ENCODE results near the gene FGD6.

DNA sequence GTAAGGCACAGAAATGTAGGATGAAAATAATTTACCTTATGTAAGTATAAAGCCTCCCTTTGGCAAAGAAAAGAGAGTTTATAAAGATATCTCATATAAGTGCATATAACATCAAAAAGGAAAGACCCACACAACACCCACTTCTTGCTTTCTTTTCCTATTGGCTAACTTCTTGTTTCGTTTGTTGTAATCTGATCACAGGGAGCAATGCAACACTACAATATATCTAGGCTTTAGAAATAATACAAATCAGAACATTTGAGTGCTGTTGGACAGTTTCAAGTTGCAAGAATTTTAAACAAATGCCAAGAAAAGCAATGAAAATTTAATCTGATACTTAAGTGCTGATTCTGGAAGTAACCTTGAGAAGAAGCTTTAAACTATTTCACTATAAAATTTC is 1.3 kb downstream of the FGD6 start:
- TF ChIP-seq, protein P1, sequence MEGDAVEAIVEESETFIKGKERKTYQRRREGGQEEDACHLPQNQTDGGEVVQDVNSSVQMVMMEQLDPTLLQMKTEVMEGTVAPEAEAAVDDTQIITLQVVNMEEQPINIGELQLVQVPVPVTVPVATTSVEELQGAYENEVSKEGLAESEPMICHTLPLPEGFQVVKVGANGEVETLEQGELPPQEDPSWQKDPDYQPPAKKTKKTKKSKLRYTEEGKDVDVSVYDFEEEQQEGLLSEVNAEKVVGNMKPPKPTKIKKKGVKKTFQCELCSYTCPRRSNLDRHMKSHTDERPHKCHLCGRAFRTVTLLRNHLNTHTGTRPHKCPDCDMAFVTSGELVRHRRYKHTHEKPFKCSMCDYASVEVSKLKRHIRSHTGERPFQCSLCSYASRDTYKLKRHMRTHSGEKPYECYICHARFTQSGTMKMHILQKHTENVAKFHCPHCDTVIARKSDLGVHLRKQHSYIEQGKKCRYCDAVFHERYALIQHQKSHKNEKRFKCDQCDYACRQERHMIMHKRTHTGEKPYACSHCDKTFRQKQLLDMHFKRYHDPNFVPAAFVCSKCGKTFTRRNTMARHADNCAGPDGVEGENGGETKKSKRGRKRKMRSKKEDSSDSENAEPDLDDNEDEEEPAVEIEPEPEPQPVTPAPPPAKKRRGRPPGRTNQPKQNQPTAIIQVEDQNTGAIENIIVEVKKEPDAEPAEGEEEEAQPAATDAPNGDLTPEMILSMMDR (IDR thresholded peaks at IDR 0.05; ENCODE audit: low read length): no peak
- TF ChIP-seq EZH2 (IDR thresholded peaks at IDR 0.05; ENCODE audit: borderline replicate concordance, low read length): no peak
